PC-9 (cell line): Measurements from ENCODE around the gene SERPINA12.

Experiments
- EZH2 ChIP-seq: fragments of 200-600 bp; sonication (generic); IDR thresholded peaks from 2 replicates; pipeline ENCODE4 v1.8.0; 2017; ENCODE audit warnings: antibody characterized with exemption, low read depth
- TF ChIP-seq, protein P1 (sequence below): fragments of 200-600 bp; sonication (generic); conservative IDR thresholded peaks from 2 replicates; pipeline ENCODE4 v1.6.1; 2017; ENCODE audit warnings: mixed run types, antibody characterized with exemption, mild to moderate bottlenecking, moderate library complexity

DNA sequence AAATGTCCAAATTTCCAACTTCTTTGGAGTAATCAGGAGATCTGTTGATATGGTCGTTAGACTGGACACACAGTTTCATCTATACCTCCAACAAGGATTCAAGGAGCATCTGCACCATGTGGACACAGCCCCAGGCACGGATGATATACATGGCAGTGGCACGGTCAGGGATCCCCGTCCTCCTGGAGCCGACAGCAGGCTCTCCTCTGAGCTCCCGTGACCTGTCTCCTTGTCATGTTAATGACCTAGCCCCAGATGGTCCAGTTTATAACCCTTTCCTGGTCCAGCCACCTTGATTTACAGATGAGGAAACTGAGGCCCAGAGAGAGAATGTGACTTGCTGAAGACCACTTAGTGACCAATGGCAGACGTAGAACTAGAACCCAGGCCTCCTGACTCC, 35.5 kb upstream of the SERPINA12 start:
- TF ChIP-seq, protein P1, sequence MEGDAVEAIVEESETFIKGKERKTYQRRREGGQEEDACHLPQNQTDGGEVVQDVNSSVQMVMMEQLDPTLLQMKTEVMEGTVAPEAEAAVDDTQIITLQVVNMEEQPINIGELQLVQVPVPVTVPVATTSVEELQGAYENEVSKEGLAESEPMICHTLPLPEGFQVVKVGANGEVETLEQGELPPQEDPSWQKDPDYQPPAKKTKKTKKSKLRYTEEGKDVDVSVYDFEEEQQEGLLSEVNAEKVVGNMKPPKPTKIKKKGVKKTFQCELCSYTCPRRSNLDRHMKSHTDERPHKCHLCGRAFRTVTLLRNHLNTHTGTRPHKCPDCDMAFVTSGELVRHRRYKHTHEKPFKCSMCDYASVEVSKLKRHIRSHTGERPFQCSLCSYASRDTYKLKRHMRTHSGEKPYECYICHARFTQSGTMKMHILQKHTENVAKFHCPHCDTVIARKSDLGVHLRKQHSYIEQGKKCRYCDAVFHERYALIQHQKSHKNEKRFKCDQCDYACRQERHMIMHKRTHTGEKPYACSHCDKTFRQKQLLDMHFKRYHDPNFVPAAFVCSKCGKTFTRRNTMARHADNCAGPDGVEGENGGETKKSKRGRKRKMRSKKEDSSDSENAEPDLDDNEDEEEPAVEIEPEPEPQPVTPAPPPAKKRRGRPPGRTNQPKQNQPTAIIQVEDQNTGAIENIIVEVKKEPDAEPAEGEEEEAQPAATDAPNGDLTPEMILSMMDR, result no peak
- no peak for TF ChIP-seq EZH2
